ENCODE measurements around the gene CD151.

Gene CD151

GRCh38 chr11:797296-798092 is 35.3 kb upstream of the CD151 start:
- ATAC-seq (peak; percentile 70), DNase-seq (peak; percentile 86)

GRCh38 chr11:798093-798713 is 34.5 kb upstream of the CD151 start, which contains the start of gene SLC25A22:
Gene SLC25A22 (minus strand): TSS chr11:798281. CDS start chr11:795006, 3,275 bp downstream.
- DNase-seq (peak; percentile 93), ATAC-seq (peak; percentile 50)

GRCh38 chr11:799641-800316 is 33.0 kb upstream of the CD151 start:
- no peak for DNase-seq
- ATAC-seq: no peak

GRCh38 chr11:800473-800872 is 32.3 kb upstream of the CD151 start:
- no peak for ATAC-seq
- DNase-seq: no peak

GRCh38 chr11:801097-801780 is 31.5 kb upstream of the CD151 start:
- DNase-seq: no peak
- ATAC-seq: no peak

- no peak for DNase-seq
- ATAC-seq: no peak
These were observed 30.6 kb upstream of the CD151 start for GRCh38 chr11:802018-802617.

GRCh38 chr11:802693-803466 is 29.9 kb upstream of the CD151 start:
- ATAC-seq (no peak), DNase-seq (no peak)

- DNase-seq (no peak), ATAC-seq (no peak)
These were observed 29.3 kb upstream of the CD151 start for GRCh38 chr11:803467-803742.

GRCh38 chr11:803770-804598 is 28.8 kb upstream of the CD151 start:
- DNase-seq (no peak), ATAC-seq (no peak)

- ATAC-seq: no peak
- no peak for DNase-seq
These were observed 28.2 kb upstream of the CD151 start for GRCh38 chr11:804599-804964.

- peak; percentile 51 for DNase-seq
These were observed 24.1 kb upstream of the CD151 start for GRCh38 chr11:808427-809286.

GRCh38 chr11:809287-810039 is 23.3 kb upstream of the CD151 start, which contains the start of gene RPLP2:
Gene RPLP2 (plus strand): TSS chr11:809967. CDS start chr11:810235, 268 bp downstream.
- DNase-seq: peak; percentile 99

More at GRCh38 chr11:808427-809286, 24.1 kb upstream of the CD151 start:
- ATAC-seq: no peak

GRCh38 chr11:810040-810567 is 22.6 kb upstream of the CD151 start:
- no peak for ATAC-seq

More at GRCh38 chr11:809287-810039, 23.3 kb upstream of the CD151 start, which contains the start of gene RPLP2:
- ATAC-seq: peak; percentile 84

GRCh38 chr11:811446-812245 is 21.1 kb upstream of the CD151 start:
- ATAC-seq (no peak), DNase-seq (no peak)

More at GRCh38 chr11:810040-810567, 22.6 kb upstream of the CD151 start:
- no peak for DNase-seq

GRCh38 chr11:812390-812789 is 20.4 kb upstream of the CD151 start:
- ATAC-seq: no peak
- DNase-seq: no peak

GRCh38 chr11:813072-813455 is 19.7 kb upstream of the CD151 start:
- ATAC-seq: no peak
- no peak for DNase-seq

GRCh38 chr11:813456-814096 is 19.2 kb upstream of the CD151 start:
- DNase-seq (peak; percentile 41), ATAC-seq (no peak)

Measured in stimulated activated naive CD8-positive, alpha-beta T cell treated with anti-CD3 and anti-CD28 coated beads, Interleukin-15, Interleukin-2, amounts not matched to agents 100 U/mL and 50 U/mL, for 24 hours (primary cell).